ENCODE measurements around the gene MLLT10.

DNA sequence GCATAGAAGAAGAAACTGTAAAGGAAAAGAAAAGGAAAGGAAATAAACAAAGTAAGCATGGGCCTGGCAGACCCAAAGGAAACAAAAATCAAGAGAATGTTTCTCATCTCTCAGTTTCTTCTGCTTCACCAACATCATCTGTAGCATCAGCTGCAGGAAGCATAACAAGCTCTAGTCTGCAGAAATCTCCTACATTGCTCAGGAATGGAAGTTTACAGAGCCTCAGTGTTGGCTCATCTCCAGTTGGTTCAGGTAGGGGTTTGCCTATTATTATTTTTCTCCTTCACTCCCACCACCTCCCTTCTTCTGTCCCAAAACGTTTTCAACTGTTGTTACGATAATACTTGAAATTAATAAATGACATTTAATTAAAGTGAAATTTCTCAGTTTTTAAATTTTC lies 139.6 kb downstream of the MLLT10 start:
- TF ChIP-seq CREM (CRISPR knock-in tag; IDR thresholded peaks at IDR 0.05) (no peak), NR3C1 (CRISPR knock-in tag; conservative IDR thresholded peaks at IDR 0.05; ENCODE audit: low read depth) (no peak), ELF4 (CRISPR knock-in tag; IDR thresholded peaks at IDR 0.05; ENCODE audit: low read depth) (no peak)

Measured in WTC11 (cell line).